ENCODE results near the gene ZCCHC2.
A peak's percentile ranks its signal among the peaks of the same experiment; 100 is the strongest.

ZCCHC2 gene

DNA sequence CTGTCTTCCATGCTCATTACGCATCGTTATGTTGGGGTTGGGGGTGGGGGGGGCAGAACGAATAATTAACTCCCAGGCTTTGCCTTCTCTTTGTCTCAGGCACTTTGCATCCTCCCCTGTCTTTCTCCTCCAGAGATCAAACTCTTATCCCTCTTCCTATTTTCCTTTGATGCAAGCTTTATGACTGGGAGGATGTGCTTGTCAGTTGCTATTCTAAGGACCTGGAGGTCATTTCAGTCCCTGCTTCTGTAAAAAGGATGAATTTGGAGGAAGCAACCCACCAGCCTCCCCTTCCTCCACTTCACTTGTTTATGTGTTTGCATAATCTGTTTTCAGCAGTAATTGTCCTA is 87.5 kb downstream of the ZCCHC2 start:
- DNase-seq (ENCODE audit: low spot score): no peak

DNA sequence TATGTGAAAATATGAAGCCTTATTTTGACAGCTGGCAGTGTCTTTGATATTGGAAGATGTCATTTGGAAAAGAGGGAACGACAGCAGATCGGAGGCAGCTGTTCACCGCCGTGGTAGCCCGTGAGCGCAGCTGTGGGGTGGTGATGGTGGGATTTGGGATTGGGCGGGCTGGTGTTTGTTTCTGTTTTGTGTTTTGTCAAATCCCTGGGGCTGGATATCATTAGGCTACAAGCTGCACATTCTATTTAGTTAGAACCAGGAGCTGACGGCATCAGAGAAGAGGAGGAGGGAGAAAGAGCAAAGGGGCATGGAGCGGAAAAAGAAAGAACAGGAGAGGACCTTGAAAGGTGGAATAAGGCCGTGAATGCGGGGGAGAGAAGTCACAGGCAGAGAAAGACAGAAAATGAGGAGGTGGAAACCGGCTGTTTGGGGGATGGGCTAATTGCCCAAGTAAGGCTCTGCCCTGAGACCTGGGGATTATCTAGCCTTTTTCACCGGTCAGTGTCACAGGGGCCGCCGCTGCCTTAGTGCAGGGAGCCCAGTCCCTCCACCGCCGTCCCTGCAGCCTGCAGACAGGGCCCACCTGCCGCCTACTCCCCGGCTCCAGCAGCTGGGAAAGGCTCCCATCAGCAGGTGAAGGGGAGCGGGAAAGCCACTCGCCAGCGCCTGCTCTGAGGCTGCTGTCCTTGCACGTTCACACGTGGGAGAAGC is 88.0 kb downstream of the ZCCHC2 start:
- no peak for DNase-seq (ENCODE audit: low spot score)

DNA sequence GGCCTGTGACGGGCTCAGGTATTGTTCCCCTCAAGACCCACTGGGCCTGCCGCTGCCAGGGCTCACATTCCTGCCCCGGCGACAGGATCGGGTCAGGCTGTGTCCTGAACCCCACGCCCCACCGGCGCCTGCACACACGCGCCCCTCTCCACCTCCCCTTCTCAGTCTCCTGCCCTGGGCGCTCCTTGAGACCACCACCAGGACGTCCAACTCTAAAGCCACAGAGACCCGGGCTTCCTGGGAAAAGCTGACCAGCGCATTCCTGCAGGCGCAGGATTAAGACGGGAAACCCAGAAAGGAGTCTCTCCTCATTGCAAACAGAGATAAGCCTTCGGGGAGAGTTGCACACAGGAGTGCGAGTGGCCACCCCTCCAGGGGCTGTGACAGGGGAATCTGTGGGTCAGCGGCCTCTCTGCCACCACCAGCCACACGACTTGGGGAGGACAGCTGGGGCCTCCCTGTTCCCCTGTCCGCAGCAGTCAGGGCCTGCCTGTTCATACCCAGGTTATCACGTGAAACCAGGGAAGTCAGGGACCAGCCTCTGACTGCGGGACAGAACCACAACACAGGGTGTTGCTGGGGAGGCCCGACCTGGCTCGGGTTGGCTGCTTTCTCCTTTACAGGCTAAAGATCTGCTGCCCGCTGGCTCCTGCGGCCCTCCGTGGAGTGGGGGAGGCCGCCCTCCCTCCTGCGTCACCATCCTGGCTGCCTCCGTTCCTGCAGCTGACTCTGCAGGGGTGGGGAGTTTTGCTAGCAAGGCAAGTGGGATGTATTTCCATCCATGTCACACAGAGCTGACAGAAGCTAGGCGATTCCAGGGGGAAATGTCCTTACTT is 88.8 kb downstream of the ZCCHC2 start:
- DNase-seq (ENCODE audit: low spot score): no peak

DNA sequence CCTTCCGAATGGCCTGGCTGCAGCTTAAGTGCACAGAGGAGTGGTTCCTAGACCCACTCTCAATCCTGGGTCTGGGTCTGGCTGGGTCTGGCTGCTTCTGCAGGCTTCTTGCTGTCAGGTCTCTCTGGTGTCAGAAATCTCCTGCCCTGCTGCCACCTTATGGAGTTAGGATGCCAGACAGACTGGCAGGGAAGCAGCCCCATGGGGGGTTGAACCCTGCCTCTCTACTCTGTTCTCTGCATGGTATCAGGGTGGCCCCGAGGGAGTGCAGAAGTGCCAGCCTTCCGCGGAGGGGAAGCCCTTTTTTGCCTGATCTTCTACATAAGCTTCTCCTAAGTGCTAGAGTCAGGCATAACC is 89.4 kb downstream of the ZCCHC2 start:
- no peak for DNase-seq (ENCODE audit: low spot score)

DNA sequence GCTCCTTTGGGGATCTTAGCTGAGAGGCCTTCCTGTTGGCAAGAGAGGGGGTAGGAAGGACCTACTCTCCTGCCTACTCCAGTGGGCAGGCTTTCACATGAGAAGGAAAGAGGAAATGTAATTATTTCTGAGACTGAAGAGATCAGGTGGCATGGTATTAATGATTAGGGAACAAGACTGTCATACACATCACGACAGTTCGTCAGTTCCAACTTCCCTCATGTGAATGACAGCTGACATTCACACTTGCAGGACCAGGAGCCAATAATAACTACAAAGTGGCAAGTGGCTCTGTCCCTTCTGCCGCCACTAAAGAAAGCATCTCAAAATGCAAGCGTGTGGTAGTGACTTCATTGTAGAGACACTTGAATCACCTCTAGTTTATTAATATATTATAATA is 90.0 kb downstream of the ZCCHC2 start:
- DNase-seq (ENCODE audit: low spot score): no peak

DNA sequence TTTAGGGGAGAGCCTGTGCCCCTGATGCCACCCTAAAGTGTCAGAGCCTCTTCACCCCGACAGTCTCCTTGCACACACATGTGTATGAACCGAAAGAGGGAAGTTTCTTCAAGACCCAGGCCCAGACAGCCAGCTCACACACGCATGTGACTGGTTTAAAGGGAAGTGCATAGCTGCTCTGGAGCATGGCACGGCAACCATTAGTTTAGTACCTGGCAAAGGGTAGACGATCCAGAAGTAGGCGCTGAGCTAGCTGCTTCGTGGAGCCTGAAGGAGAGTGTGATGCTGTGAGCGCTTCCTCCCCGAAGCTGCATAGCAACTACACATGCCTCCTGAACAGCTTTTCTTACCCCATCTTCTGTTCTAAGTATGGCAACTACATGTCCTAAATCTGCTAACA is 91.7 kb downstream of the ZCCHC2 start:
- DNase-seq (ENCODE audit: low spot score): no peak

DNA sequence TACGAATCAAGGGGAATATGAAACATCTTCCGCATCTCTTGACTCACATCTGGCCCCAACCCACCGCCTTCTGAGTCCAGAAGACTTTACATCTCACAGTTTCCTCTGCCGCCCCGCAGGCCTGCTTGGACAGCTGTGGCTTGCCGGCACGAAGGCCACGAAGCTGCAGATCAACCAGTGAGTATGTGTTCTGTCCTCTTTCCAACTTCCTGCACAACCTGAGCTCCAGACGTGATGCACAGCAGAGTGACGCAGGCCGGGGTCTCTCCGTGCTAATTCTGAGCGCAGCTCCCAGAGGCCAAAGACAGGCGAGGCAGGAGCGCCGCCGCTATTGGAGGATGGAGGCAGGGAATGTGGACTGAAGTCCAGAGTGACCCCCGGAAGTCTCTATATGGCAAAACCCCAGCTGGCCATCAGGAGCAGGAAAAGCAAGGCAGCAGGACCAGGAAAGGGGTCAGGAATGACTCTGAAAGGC is 93.5 kb downstream of the ZCCHC2 start:
- DNase-seq (ENCODE audit: low spot score): no peak

DNA sequence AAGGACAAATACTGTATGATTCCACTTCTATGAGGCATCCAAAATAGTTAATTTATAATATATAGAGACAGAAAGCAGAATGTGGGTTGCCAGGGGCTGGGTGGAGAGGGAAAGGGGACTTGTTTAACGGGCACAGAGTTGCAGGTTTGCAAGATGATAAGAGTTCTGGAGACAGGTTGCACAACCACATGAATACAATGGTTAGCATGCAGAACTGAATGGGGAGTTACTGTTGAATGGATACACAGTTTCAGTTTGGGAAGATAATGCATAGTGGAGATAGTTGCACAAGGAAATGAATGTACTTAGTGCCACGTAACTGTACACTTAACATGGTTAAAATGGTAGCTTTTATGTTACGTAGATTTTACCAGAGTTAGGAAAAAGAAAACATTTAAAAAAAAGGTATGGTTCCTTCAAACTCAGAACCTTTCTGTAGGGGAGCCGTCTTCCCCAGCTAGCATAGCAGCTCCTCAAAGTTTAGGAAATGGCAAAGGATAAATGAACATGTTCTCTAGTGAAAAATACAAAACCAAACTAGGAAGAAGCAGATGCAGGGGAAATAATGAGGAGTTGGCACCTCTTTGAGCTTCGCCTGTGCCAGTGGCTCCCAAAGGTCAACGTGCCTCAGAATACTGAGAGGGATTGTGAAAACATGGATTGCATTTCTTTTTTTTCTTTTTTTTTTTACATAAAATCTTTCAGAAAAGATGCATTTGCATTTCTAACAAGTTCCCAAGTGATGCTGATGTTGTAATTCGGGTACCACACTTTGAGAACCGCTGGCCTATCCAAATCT is 95.2 kb downstream of the ZCCHC2 start:
- DNase-seq (ENCODE audit: low spot score): no peak

DNA sequence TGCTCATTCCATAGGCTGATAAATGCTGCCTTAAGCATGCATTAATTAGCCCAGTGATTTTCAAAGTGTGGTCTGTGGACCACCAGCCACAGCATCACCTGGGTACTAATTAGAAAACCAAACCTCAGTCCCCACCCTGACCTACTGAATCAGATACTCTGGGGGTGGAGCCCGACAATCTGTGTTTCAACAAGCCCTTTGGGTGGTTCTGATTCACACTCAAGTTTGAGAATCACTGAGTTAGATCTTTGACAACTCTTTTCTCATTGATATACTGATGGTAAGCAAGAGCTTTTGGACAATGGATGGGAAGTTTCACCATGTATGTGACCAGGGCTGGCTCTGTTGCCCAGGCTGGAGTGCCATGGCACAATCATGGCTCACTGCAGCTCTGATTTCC is 95.9 kb downstream of the ZCCHC2 start:
- no peak for DNase-seq (ENCODE audit: low spot score)

DNA sequence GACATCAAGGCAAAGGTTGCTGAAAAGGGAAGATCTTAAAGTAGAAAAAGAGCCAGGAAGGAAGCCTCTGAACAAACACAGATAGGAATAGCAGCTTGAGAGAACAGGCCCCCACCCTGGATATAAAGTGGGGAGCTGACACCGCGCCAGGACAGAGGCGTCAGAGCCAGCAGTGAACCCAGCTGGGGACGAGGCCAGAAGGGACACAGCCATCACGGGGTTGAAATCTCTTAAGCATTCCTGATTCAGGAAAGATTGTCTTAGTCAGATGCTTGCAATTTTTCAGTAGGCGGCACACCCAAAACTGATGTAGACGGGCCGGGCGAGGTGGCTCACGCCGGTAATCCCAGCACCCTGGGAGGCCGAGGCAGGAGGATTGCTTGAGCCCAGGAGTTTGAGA is 98.7 kb downstream of the ZCCHC2 start:
- peak; percentile 37 for DNase-seq (ENCODE audit: low spot score)

DNA sequence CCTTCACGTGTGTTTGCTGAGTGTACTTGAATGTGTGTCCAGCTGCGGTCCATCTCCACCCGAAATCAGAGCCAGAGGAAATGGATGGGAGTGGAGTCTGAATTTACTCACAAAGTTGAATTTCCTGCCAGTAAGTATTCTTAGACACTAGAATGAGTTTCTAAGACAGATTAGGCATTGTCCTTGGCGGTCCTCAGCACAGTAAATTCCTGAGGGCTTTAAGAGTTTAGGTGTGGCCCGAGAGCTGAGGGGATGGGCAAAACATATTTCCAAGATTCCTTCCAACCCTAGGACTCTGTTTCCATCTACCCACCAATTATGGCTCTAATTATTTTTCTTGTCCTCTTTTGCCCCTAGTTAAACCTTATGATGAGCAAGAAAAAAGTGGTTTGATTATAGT is 102.2 kb downstream of the ZCCHC2 start:
- peak; percentile 69 for DNase-seq (ENCODE audit: low spot score)

All from kidney capillary endothelial cell (primary cell).